Non-pigmented ciliary epithelial cell (primary cell): ENCODE data around the gene GABRR3.
A peak's percentile ranks its signal among the peaks of the same experiment; 100 is the strongest.

ENCODE experiments used
- DNase-seq: peaks from one replicate; pipeline ENCODE4 v3.0.0-alpha.2; 2010; ENCODE audit warnings: low read depth

Gene GABRR3

DNA sequence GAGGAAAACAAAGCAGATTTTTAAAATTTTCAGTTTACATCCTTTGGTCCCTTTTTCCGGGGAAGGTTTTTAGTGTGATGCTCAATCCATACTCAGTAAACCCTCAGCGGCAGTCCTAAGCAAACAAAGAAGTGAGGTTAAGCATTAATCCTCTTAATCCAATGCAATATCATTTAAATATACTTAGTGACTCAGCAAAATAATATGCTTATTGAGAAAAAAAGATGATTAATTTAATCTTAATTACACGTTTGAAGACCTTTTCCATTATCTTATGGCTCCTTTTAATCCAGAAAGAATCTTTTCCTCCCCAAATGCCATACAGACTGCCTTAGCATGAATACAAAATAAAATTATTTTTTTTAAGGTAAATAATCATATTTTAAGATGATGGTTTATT lies at the start of gene GABRR3:
TSS of gene GABRR3 (minus strand) at position 108 of the 400 bp plus-strand sequence. CDS start 328 bp downstream, outside the sequence.
- no peak for DNase-seq

DNA sequence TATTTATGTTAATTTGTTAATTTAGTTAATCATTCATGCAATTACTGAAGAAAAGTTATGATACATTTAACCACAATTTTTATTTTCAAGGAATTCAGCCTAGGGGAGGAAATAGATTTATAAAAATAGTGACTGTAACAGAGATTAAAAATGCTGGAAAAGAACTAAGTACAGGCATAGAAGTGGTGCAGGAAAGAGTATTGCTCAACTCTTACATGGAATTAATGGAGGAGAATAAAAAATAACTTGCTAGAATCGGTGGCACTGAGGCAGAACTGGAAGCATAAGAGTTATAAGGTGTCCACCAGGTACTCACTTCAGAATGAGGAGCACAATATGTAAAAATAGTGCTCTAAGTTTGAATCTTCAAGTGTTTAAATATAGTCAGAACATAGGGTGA lies 38.4 kb upstream of the GABRR3 start:
- no peak for DNase-seq

DNA sequence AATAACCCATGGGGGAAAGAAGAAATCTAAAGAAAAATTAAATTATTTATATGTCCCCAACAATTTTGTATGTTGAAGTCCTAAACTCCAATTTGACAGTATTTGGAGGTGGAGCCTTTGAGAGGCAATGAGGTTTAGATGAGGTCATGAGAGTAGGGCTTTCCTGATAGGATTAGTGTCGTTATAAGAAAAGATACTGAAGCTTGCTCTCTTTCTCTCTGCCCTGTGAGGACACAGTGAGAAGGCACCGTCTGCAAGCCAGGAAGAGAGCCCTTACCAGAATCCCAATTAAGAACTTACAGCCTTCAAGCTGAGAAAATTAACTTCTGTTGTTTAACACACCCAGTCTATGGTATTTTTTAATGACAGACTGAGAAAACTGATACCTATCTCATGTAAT lies 35.7 kb upstream of the GABRR3 start:
- no peak for DNase-seq

GRCh38 chr3:98068824-98069223 lies 33.7 kb upstream of the GABRR3 start:
- no peak for DNase-seq

DNA sequence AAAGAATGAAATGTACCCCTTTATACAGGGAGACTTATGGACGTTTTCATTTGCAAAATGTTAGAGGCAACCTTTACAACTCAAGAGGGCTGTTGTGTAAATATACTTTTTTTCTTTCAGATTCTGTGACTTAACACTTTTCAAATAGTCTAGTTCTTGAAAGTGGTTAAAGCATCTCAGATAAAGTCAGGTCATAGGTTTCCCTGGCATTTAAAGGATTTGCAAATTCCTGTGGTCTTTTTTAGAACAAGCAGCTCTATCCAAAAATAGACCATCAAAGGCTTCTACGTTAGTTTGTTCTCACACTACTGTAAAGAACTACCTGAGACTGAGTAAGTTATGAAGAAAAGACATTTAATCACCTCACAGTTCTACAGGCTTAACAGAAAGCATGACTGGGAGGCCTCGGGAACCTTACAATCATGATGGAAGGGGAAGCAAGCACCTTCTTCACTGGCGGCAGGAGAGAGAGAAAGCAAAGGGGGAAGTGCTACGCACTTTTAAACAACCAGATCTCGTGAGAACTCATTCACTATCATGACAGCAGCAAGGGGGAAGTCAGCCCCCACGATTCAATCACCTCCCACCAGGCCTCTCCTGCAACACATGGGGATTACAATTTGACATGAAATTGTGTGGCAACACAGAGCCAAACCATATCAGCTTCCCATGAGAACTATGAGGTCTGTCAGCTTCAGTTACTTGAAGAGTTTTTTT lies 23.3 kb upstream of the GABRR3 start:
- DNase-seq: no peak

GRCh38 chr3:98057631-98058030 lies 22.5 kb upstream of the GABRR3 start:
- DNase-seq: no peak

GRCh38 chr3:98056035-98056434 lies 20.9 kb upstream of the GABRR3 start:
- no peak for DNase-seq

GRCh38 chr3:98049271-98049670 lies 14.2 kb upstream of the GABRR3 start:
- DNase-seq: no peak

DNA sequence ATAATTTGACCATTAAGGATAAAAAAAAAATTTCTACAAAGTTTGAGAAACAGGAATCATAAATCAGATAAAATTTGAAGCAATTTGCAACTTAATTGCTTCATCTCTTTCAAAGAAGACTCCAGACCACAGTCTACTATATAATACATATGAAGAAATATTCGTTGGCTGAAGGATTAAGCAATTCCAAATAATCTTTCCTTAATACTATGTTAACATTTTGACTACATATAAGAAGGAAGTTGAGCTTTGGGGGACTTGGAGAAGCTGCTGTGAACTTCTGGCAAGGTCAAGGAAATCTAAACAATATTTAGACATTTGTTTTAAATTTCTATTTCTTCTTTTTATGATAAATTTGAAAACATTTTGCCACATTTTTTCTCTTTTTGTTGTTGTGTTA lies 13.5 kb upstream of the GABRR3 start:
- DNase-seq: no peak

DNA sequence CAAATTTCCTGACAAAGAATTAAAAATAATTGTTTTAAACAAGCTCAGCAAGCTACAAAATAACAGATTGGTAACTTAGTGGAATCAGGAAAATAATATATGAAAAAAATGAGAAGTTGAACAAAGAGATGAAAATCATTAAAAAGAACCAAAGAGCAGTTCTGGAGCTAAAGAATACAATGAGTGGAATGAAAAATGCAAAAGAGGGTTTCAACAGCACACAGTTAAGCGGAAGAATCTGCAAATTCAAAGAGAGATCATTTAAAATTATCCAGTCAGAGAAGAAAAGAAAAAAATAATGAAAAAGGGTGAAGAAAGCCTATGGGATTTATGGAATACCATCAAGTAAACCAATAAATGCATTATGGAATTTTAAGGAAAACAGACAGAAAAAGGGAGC lies 6.2 kb upstream of the GABRR3 start:
- no peak for DNase-seq

DNA sequence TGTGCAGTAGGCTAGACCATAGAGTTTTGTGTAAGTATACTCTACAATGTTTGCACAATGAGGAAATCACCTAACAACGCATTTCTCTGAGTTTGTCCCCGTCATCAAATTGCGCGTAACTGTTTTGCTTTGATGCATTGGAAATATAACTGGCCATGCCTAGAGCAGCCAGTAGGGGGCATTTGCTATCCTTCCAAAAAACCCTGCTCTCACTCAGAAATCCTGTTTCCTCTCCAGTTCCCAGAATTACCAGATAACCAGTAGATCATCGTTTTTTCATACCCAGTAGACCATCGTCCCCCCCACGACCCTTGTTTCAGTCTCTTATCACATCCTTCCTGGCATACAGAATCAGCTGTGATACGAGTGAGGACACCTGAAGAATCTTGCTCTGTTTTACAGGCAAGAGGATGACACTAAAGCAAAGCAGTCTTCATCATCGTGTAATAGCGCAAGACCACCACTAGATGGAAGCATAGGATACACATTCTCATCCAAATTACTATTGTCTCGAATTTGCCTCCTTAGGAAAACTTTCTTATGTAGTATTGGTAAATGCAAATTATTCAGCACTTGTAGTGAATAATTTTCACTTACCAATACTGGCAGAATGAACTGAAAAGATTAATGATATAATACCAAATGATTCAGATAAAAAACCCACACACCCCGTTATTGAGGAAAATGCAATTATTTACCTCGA lies 4.4 kb upstream of the GABRR3 start:
- DNase-seq: peak; percentile 55

- DNase-seq: no peak
Observed at GRCh38 chr3:98038876-98039275, 3.8 kb upstream of the GABRR3 start.

DNA sequence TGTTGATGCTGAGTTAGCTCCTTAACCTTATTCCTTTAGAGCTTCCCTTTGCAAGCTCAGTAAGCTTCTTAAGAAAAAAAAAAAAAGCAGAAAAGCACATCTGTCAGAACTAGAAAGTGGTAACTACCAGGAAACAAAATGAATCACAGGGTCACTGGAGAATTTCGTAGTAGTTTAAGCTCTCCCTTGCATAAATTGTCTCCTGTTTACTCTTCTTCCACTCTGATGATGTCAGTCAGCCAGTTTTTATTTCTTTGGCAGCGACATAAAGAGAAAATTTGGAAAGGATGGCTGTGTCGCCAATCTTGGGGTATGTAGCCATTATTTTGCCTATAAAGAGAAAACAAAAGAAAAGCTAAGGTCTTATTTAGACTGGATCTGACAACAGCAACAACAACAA lies 3.2 kb upstream of the GABRR3 start:
- DNase-seq: no peak

DNA sequence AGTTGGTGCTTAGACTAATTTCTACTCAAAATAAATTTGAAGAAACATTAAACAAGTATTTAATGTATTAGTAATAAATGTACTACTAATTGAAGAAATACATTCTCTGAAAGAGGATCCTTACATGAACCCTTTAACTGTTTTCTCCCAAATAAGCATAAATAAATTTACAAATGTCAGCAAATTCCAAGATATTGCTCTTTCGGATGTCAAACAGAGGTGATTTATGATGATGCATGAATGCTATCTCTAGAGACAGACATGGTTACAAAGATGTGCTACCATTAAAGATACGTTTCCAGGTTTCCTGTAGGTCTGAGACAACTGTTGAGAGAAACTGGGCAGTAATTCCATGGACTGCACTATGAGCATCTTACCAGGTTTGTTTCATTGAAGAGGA lies 629 bp downstream of the GABRR3 start:
- no peak for DNase-seq

DNA sequence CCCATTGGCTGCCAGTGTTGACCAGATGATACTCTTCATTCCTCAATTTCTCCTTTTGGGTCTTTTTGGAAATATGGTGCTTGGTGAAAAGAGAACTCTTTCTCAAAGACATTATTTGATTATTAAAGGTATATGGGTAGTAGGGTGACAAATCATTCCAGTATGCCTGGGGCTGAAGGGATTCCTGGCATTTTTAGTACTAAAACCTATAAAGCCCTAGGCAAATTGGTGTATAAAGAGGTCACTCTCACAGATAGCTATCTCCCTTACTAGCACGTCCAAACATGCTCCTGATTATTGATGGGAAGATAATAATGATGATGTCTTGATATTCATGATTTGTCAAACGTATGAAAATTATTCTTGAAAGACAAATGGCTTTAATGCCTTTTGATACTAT lies 1.1 kb downstream of the GABRR3 start:
- no peak for DNase-seq

DNA sequence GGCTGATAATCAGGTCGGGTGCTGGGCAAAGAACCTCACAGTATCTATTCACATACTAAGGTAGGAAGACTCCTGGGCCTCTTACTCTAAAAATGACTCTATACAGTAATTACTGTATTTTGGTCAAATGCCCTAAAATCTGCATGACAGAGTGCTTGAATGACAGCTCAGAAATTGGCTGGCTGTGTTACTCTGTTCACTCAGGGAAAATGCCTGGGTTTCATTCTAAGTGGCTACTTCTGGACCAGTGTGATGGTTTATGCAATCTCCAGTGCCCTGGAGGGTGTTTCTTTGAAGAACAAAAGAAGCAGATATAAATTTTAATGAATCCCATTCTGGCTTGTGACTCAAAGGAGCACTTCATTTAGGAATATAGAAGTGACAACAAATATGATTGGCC lies 2.2 kb downstream of the GABRR3 start:
- DNase-seq: no peak

DNA sequence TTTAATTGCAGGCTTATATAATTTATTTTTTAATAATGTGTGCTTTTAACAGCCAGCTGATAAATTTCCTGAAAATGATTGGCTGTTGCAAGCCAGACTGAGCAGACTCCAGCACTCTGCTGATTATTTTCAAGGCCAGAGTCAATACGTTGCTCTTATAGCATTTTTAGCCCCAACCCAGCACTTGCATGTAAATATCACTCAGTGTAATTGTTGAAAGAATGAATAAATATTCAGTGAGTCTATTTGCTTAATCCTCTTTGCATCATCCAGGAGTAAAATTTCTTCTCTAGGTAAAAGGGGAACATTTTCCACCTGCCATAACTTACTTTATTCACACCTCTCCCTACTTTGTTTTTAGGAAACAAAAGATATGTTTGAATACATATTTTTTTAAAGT lies 2.9 kb downstream of the GABRR3 start:
- no peak for DNase-seq

- no peak for DNase-seq
Observed at GRCh38 chr3:98029083-98029482, 6.0 kb downstream of the GABRR3 start.

GRCh38 chr3:98027085-98027446 lies 8.0 kb downstream of the GABRR3 start:
- no peak for DNase-seq

DNA sequence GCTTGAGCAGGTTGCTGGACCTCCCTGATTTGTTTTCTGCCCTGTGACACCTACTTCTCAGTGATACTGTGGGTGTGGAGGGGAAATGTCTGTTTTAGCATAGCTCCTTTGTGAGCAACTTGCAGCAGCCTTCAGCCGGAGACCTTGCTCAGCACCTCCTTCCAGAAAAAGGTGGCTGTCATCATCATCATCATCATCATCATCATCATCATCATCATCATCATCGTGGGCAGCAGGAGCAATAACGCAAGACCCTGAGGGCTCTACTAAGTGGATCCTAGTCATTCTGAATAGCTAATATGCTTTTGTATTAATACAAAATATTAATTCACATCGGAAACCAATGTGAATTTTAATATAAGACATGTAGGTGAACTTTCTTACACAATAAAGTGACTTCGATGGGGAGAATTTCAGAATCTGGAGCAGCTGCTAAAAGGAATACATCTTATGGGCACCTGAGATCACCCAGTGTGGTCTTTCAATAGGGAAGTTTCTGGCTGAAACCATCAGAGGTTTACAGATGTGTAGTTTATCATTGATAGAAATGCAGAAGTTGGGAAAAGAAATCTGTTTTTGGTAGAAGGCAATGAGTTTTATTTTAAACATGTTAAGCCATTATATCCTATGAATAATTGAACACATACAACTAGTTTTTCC lies 8.6 kb downstream of the GABRR3 start:
- DNase-seq: no peak

- DNase-seq: no peak
Observed at GRCh38 chr3:98025392-98025945, 9.6 kb downstream of the GABRR3 start.

DNA sequence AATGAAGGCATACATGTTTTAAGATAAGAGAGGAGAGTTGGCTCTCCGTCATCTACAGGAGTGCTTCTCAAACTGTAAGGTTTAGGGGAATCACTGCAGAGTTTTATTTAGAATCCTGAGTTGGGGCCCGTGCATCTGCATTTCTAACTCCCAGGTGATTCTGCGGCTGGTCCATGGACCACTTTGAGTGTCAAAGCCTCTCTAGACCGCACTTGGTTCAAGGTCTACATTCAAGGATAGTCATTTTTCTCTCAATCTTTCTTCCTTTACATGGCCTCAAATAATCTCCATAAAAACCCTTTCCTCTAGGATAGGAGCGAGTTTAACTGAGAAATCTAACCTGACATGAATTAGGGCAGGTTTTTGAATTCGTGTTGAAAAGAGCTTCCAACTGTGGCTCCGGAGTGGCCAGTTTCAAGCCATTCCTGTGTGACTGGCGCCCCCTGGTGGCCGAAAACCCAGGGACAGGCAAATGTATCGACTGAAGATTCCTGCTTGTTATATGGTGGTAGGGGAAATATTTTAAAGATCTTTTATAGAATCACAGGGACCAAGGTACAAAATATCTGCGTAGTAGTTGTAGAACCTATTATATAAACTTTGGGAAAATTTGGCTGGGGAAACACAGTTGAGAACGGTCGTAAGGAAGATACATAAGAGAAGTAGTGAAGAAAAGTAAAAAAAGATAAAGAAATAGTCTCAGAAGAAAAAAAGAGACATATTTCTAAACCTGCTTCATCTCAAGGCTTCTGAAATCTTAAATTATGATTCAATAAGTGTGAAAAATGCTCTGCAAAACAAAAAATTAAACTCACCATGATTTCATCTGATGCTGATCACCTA lies 11.9 kb downstream of the GABRR3 start:
- peak; percentile 15 for DNase-seq
